ENCODE results near the gene SLC12A7.

SLC12A7 gene

GRCh38 chr5:1029945-1030625 lies 81.8 kb downstream of the SLC12A7 start:
- no peaks in the 10 kb centered on the region for H3K27me3 ChIP-seq
- no peak overlapping the region for H3K4me3 ChIP-seq (ENCODE audit: low read depth in 1 of 2, low read length in 1 of 2)
- H3K9me3 ChIP-seq, result no peaks in the 10 kb centered on the region
- H3K36me3 ChIP-seq, result no peaks in the 10 kb centered on the region
- TF ChIP-seq, protein P1, sequence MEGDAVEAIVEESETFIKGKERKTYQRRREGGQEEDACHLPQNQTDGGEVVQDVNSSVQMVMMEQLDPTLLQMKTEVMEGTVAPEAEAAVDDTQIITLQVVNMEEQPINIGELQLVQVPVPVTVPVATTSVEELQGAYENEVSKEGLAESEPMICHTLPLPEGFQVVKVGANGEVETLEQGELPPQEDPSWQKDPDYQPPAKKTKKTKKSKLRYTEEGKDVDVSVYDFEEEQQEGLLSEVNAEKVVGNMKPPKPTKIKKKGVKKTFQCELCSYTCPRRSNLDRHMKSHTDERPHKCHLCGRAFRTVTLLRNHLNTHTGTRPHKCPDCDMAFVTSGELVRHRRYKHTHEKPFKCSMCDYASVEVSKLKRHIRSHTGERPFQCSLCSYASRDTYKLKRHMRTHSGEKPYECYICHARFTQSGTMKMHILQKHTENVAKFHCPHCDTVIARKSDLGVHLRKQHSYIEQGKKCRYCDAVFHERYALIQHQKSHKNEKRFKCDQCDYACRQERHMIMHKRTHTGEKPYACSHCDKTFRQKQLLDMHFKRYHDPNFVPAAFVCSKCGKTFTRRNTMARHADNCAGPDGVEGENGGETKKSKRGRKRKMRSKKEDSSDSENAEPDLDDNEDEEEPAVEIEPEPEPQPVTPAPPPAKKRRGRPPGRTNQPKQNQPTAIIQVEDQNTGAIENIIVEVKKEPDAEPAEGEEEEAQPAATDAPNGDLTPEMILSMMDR (IDR thresholded peaks at IDR 0.05), result no peak
- H3K27ac ChIP-seq, result no peak overlapping the region
- no peaks in the 10 kb centered on the region for H3K4me1 ChIP-seq (ENCODE audit: control insufficient read depth in 1 of 2, insufficient read depth in 1 of 2, low read depth in 1 of 2, low read length in 1 of 2)

GRCh38 chr5:1029282-1029944 lies 82.5 kb downstream of the SLC12A7 start:
- H3K4me3 ChIP-seq (ENCODE audit: low read depth in 1 of 2, low read length in 1 of 2), result no peak overlapping the region
- no peaks in the 10 kb centered on the region for H3K36me3 ChIP-seq
- H3K4me1 ChIP-seq (ENCODE audit: control insufficient read depth in 1 of 2, insufficient read depth in 1 of 2, low read depth in 1 of 2, low read length in 1 of 2), result no peaks in the 10 kb centered on the region
- H3K9me3 ChIP-seq, result no peaks in the 10 kb centered on the region
- H3K27me3 ChIP-seq, result no peaks in the 10 kb centered on the region
- TF ChIP-seq, protein P1 (IDR thresholded peaks at IDR 0.05), result no peak
- H3K27ac ChIP-seq, result no peak overlapping the region

GRCh38 chr5:1028481-1029281 lies 83.2 kb downstream of the SLC12A7 start:
- Histone ChIP-seq H3K36me3 (no peaks in the 10 kb centered on the region), H3K4me1 (ENCODE audit: control insufficient read depth in 1 of 2, insufficient read depth in 1 of 2, low read depth in 1 of 2, low read length in 1 of 2) (no peaks in the 10 kb centered on the region), H3K4me3 (ENCODE audit: low read depth in 1 of 2, low read length in 1 of 2) (no peak overlapping the region), H3K27ac (no peak overlapping the region), H3K9me3 (no peaks in the 10 kb centered on the region), H3K27me3 (no peaks in the 10 kb centered on the region)
- TF ChIP-seq, protein P1 (IDR thresholded peaks at IDR 0.05), result no peak

DNA sequence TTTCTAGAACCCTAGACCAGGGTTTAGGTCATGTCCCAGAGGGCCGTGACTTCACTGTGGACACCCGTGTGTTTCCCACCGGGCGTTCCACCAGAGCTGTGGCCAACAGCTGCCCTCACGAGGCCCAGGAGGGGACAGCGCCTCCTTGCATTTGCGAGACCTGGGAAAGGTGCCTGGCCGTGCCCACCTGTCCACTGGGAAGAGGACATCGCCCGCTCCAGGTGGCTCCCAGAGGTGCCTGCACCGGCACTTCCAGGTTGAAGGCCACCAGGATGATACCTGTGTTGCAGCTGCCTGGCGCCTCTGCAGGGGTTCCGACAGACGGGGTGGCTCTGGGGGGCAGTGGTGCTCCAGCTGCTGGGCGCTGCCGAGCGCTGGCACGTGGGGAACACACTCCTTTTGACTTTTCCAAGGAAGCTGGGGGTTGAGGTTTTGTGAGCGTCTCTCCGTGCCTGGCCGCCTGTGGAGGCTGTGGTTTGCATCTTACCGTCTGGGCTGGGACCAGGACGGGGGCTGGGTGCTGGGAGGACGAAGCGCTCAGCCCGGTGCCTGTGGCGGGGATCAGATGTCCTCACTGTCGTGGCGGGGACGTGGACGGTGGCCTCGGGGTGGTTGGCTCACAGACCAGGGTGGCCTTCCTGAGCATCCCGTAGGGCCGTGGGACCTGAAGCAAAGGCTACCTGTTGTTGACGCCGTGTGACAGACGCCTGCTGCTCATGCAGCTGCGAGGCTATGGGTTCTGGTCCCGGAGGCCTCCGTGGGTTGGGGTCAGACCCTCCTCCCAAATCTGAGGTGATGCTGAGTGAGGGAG lies 84.0 kb downstream of the SLC12A7 start:
- TF ChIP-seq, protein P1 (IDR thresholded peaks at IDR 0.05), result no peak
- Histone ChIP-seq H3K27ac (no peak overlapping the region), H3K27me3 (no peaks in the 10 kb centered on the region), H3K4me3 (ENCODE audit: low read depth in 1 of 2, low read length in 1 of 2) (no peak overlapping the region), H3K9me3 (no peaks in the 10 kb centered on the region), H3K36me3 (no peaks in the 10 kb centered on the region), H3K4me1 (ENCODE audit: control insufficient read depth in 1 of 2, insufficient read depth in 1 of 2, low read depth in 1 of 2, low read length in 1 of 2) (no peaks in the 10 kb centered on the region)
